Ovary (tissue), 3 donors: ENCODE data around the gene TBP.

ENCODE experiments used
- POLR2A ChIP-seq: fragments of 450-650 bp; IDR thresholded peaks from one replicate; pipeline ENCODE4 v1.6.1; 2017; ENCODE audit warnings: antibody characterized with exemption, mild to moderate bottlenecking, moderate library complexity
- TF ChIP-seq, protein P1 (sequence below), 3 donors: fragments of 450-650 bp in 2 of 3; fragments of 200-600 bp in 1 of 3; IDR thresholded peaks; one replicate each; pipeline versions ENCODE4 v1.5.1 to v1.8.0; 2016 to 2022; ENCODE audit warnings: antibody characterized with exemption in 3 of 3, mild to moderate bottlenecking in 1 of 3
- donor health status: DM: no; HTN: no; CAD: no.

DNA sequence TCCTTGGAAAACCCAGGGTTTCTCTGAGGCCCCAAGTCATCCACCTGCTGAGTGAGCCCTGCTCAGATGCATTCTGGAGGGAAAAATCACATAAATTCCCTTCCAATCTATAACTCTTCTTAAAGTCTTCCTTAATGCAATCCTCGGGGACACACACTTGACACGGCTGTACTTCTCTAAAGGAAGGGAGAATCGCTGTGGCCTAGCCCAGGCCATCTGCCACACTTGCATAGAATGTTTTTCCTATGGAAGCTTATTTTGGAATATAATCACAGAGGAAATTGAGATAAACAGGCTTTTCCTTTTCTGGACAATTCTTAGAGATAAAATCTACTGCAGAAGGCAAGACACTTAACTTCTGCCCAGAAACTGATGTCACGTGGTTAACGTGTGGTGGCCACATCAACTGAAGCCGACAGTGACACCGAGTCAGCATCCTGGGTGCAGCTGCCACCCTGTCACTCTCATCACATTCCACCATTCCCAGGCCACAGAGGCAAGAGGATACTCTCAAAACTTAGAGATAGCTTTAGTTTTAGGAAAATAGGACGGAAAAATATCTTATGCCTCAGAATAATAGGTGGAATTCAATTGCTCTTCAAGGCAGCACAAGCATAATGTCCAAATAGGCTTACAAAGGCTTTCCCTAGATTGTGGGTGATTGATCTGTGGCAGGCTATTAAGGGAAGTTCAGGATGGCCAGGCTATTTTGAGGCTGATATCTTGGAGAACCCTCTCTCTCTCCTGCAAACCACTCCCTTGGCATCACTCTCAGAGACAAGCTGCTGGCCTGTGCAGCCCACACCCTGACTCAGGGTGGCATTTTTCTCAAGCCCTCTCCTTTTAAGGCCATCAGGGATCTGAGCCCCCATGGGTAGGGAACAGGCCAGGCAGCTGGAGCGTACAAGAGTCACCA is 30.7 kb upstream of the TBP start:
- TF ChIP-seq, protein P1, sequence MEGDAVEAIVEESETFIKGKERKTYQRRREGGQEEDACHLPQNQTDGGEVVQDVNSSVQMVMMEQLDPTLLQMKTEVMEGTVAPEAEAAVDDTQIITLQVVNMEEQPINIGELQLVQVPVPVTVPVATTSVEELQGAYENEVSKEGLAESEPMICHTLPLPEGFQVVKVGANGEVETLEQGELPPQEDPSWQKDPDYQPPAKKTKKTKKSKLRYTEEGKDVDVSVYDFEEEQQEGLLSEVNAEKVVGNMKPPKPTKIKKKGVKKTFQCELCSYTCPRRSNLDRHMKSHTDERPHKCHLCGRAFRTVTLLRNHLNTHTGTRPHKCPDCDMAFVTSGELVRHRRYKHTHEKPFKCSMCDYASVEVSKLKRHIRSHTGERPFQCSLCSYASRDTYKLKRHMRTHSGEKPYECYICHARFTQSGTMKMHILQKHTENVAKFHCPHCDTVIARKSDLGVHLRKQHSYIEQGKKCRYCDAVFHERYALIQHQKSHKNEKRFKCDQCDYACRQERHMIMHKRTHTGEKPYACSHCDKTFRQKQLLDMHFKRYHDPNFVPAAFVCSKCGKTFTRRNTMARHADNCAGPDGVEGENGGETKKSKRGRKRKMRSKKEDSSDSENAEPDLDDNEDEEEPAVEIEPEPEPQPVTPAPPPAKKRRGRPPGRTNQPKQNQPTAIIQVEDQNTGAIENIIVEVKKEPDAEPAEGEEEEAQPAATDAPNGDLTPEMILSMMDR (IDR thresholded peaks at IDR 0.05): no peak
- no peak for TF ChIP-seq POLR2A
